ENCODE results near the gene SMC5. TPM values are rescaled to one million over a fixed set of nuclear protein-coding genes. Genes with fewer than 3 reads are reported as not detected.

SMC5 gene
- total RNA-seq, 1 experiment from 2014 or later, result 7.7 TPM

DNA sequence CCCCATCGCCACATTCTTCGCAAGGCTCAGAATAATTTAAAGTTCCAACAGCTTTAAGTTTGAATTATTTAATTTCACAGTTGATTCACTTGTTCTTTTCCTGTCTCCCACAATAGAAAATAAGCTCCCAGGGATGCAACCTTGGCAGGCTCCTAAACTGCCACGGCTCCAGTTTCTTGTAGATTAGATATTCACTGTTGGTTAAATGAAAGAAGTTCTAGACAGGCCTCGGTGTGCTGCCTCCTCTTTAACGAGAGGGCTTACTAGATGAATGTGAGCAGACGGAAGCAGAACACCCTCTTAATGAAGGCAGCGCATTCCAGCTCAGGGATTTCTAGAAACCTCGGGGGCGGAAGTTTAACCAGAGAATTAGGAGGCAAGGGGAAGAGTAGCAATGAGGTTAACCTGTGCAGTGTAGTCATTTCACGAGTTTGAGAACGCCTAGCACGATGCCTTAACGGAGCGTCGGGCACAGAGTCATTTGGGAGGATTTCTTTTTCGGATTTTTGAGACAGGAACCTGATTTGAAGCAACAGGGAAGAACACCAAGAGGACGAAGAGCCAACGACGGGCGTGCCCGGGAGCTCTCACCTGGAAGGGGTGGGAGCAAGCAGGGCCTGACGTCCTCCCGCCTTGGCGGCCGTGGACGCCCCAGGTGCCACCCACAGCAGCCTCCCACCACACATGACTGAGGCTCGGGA, 637 bp upstream of the SMC5 start:
- POLR2A ChIA-PET, result no interaction called here
- H3K27me3 Mint-ChIP-seq (ENCODE audit: insufficient read depth, unreplicated experiment), result no peaks in the 10 kb centered on the region
- H3K27ac Mint-ChIP-seq (ENCODE audit: unreplicated experiment), result peak overlapping the region; percentile 94
- peak overlapping the region; percentile 89 for H3K4me3 Mint-ChIP-seq (ENCODE audit: unreplicated experiment)
- intact Hi-C loops (cut with micrococcal nuclease; ENCODE audit: unreplicated experiment), result no loop called here
- Histone ChIP-seq H3K4me3 (ENCODE audit: low read depth, low read length) (peak overlapping the region; percentile 54), H3K27me3 (replicated peaks; ENCODE audit: control insufficient read depth, insufficient read depth, low read length) (no peaks in the 10 kb centered on the region), H3K4me1 (no peaks in the 10 kb centered on the region), H3K9me3 (no peaks in the 10 kb centered on the region), H3K36me3 (ENCODE audit: control insufficient read depth, insufficient read depth, low read length) (no peaks in the 10 kb centered on the region)
- TF ChIP-seq, protein P1, sequence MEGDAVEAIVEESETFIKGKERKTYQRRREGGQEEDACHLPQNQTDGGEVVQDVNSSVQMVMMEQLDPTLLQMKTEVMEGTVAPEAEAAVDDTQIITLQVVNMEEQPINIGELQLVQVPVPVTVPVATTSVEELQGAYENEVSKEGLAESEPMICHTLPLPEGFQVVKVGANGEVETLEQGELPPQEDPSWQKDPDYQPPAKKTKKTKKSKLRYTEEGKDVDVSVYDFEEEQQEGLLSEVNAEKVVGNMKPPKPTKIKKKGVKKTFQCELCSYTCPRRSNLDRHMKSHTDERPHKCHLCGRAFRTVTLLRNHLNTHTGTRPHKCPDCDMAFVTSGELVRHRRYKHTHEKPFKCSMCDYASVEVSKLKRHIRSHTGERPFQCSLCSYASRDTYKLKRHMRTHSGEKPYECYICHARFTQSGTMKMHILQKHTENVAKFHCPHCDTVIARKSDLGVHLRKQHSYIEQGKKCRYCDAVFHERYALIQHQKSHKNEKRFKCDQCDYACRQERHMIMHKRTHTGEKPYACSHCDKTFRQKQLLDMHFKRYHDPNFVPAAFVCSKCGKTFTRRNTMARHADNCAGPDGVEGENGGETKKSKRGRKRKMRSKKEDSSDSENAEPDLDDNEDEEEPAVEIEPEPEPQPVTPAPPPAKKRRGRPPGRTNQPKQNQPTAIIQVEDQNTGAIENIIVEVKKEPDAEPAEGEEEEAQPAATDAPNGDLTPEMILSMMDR (IDR thresholded peaks at IDR 0.05; ENCODE audit: insufficient read depth in 1 of 2, low read depth in 1 of 2, low read length in 1 of 2, severe bottlenecking in 1 of 2, unreplicated experiment in 1 of 2), result no peak
- H3K9me3 Mint-ChIP-seq (ENCODE audit: unreplicated experiment), result no peaks in the 10 kb centered on the region
- CTCF ChIA-PET, result no interaction called here
- TSS peak; percentile 82 for BruUV-seq (replicated peaks)
- peaks cover 26% of the 10 kb centered on the region for H3K36me3 Mint-ChIP-seq (ENCODE audit: insufficient read depth, unreplicated experiment)
- DNase-seq, result peak in 1 of 2 experiments; percentile 40
- peaks cover 8% of the 10 kb centered on the region for H3K4me1 Mint-ChIP-seq (ENCODE audit: low read depth, unreplicated experiment)

DNA sequence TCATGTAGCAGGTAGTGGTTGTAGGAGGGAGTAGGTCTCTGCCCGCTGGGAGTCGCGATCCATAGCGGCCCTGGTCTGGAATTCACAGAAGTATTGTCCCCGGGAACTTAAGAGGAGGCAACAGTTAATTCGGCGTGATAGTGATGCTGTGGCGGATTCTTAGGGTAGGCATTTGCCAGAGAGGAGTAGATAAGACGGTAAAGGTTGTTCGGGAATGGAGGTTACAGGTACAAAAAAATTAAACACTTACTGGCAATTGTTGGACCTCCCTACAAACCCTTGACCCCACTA, 679 bp downstream of the SMC5 start:
- peak overlapping the region; percentile 94 for H3K27ac Mint-ChIP-seq (ENCODE audit: unreplicated experiment)
- peaks cover 8% of the 10 kb centered on the region for H3K4me1 Mint-ChIP-seq (ENCODE audit: low read depth, unreplicated experiment)
- Histone ChIP-seq H3K4me1 (no peaks in the 10 kb centered on the region), H3K27me3 (replicated peaks; ENCODE audit: control insufficient read depth, insufficient read depth, low read length) (no peaks in the 10 kb centered on the region), H3K4me3 (ENCODE audit: low read depth, low read length) (peak overlapping the region; percentile 54), H3K36me3 (ENCODE audit: control insufficient read depth, insufficient read depth, low read length) (no peaks in the 10 kb centered on the region), H3K9me3 (no peaks in the 10 kb centered on the region)
- H3K36me3 Mint-ChIP-seq (ENCODE audit: insufficient read depth, unreplicated experiment), result peaks cover 26% of the 10 kb centered on the region
- no peak for DNase-seq
- H3K27me3 Mint-ChIP-seq (ENCODE audit: insufficient read depth, unreplicated experiment), result no peaks in the 10 kb centered on the region
- TF ChIP-seq, protein P1 (IDR thresholded peaks at IDR 0.05; ENCODE audit: insufficient read depth in 1 of 2, low read depth in 1 of 2, low read length in 1 of 2, severe bottlenecking in 1 of 2, unreplicated experiment in 1 of 2), result no peak
- intact Hi-C loops (cut with micrococcal nuclease; ENCODE audit: unreplicated experiment), result no loop called here
- no peaks in the 10 kb centered on the region for H3K9me3 Mint-ChIP-seq (ENCODE audit: unreplicated experiment)
- POLR2A ChIA-PET, result no interaction called here
- peak overlapping the region; percentile 89 for H3K4me3 Mint-ChIP-seq (ENCODE audit: unreplicated experiment)
- CTCF ChIA-PET, result no interaction called here
- BruUV-seq (replicated peaks), result no TSS peak

DNA sequence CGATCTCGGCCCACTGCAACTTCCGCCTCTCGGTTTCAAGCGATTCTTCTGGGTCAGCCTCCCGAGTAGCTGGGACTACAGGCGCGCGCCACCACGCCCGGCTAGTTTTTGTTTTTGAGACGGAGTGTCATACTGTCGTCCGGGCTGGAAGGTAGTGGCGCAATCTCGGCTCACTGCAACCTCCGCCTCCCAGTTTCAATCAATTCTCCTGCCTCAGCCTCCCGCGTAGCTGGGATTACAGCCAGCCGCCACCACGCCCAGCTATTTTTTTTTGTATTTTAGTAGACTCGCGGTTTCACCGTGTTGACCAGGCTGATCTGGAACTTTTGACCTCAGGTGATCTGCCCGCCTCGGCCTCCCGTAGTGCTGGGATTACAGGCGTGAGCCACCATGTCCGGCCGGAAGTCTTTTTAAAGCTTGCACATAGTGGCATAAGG, 1.2 kb downstream of the SMC5 start:
- BruUV-seq (replicated peaks), result no TSS peak
- no peaks in the 10 kb centered on the region for H3K4me1 ChIP-seq
- peaks cover 30% of the 10 kb centered on the region for H3K36me3 Mint-ChIP-seq (ENCODE audit: insufficient read depth, unreplicated experiment)
- no peaks in the 10 kb centered on the region for H3K27me3 ChIP-seq (replicated peaks; ENCODE audit: control insufficient read depth, insufficient read depth, low read length)
- no peaks in the 10 kb centered on the region for H3K27me3 Mint-ChIP-seq (ENCODE audit: insufficient read depth, unreplicated experiment)
- peak overlapping the region; percentile 54 for H3K4me3 ChIP-seq (ENCODE audit: low read depth, low read length)
- H3K9me3 ChIP-seq, result no peaks in the 10 kb centered on the region
- H3K36me3 ChIP-seq (ENCODE audit: control insufficient read depth, insufficient read depth, low read length), result no peaks in the 10 kb centered on the region
- intact Hi-C loops (cut with micrococcal nuclease; ENCODE audit: unreplicated experiment), result no loop called here
- no peaks in the 10 kb centered on the region for H3K9me3 Mint-ChIP-seq (ENCODE audit: unreplicated experiment)
- peak overlapping the region; percentile 89 for H3K4me3 Mint-ChIP-seq (ENCODE audit: unreplicated experiment)
- POLR2A ChIA-PET, result no interaction called here
- CTCF ChIA-PET, result no interaction called here
- no peak for DNase-seq
- TF ChIP-seq, protein P1 (IDR thresholded peaks at IDR 0.05; ENCODE audit: insufficient read depth in 1 of 2, low read depth in 1 of 2, low read length in 1 of 2, severe bottlenecking in 1 of 2, unreplicated experiment in 1 of 2), result no peak
- peak overlapping the region; percentile 94 for H3K27ac Mint-ChIP-seq (ENCODE audit: unreplicated experiment)
- peaks cover 8% of the 10 kb centered on the region for H3K4me1 Mint-ChIP-seq (ENCODE audit: low read depth, unreplicated experiment)

Data from Caco-2 (cell line).